Mononuclear cell (primary cell): ENCODE results near the gene SPCS1. TPM values are rescaled to one million over a fixed set of nuclear protein-coding genes. Genes with fewer than 3 reads are reported as not detected.

Experiments used
- H3K27me3 ChIP-seq: 2 replicates; pipeline ENCODE4 v1.6.0; 2011; ENCODE audit warnings: low read length, control low read depth; ENCODE audit not compliant: insufficient read depth
- H3K4me1 ChIP-seq: 2 replicates; pipeline ENCODE4 v1.5.1; 2011; ENCODE audit warnings: mild to moderate bottlenecking, low read length, control low read depth; ENCODE audit not compliant: insufficient read depth
- H3K4me3 ChIP-seq: 2 replicates; pipeline ENCODE4 v1.5.1; 2011; ENCODE audit warnings: mild to moderate bottlenecking, low read length, moderate library complexity
- H3K9me3 ChIP-seq: 2 replicates; pipeline ENCODE4 v1.5.1; 2011; ENCODE audit warnings: low read depth, mild to moderate bottlenecking, control low read depth, low read length
- total RNA-seq: library from RNA; depleted of rRNA; stranded (reverse); fragments of >200 nt; gene quantifications from one replicate; pipeline ENCODE4 v1.2.3, GENCODE V29; 2012

The SPCS1 gene
- total RNA-seq, 1 donor: 44.7 TPM

DNA sequence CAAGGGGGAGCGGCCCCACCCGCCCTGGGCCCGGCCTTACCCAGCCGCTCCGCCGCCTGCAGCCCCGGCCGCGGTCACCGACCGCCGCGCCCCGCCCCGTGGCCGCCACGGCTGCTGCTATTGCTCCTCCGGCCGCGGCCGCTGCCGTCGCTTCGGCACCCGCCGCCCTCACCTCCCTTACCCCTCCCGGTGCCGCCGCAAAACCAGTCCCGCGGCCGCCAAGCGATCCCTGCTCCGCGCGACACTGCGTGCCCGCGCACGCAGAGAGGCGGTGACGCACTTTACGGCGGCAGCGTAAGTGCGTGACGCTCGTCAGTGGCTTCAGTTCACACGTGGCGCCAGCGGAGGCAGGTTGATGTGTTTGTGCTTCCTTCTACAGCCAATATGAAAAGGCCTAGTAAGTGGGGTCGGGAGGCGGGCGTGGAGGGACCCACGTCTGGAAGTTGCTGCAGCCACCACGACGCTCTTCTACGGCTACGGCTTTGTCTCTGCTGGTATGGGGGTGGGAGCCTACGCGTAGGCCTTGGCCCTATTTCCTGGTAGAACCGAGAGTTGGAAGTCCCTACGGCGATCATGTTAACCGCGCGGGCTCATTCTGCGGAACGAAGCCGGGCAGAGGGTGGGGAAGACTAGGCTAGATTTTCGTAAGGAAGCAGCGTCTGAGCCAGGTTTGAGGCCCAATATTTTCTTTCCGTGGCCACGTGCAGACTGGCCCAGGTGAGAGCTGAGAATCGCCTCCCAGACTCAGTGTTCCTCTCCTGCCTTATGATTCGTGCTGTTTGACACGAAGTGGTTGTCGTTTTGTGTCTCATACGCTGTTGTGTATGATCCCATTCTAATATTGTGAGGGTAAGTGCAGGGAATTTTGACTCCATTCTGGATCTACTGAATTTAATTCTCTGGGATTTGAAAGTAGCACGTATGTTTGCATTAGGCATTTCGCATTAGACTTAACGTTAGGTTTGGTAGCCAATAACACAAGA lies 19.9 kb upstream of the SPCS1 start, which contains the start of the genes GNL3 and PBRM1:
Gene GNL3 (plus strand): TSS at position 324 of the 983 bp plus-strand sequence. CDS start 61 bp downstream, at position 385.
Gene PBRM1 (minus strand): TSS at position 205 of the 983 bp plus-strand sequence.
- no peaks in the 10 kb centered on the region for H3K9me3 ChIP-seq
- H3K4me1 ChIP-seq: peaks cover 49% of the 10 kb centered on the region
- H3K4me3 ChIP-seq: peak within 1 kb of the TSS; percentile 69
- H3K27me3 ChIP-seq: no peaks in the 10 kb centered on the region

DNA sequence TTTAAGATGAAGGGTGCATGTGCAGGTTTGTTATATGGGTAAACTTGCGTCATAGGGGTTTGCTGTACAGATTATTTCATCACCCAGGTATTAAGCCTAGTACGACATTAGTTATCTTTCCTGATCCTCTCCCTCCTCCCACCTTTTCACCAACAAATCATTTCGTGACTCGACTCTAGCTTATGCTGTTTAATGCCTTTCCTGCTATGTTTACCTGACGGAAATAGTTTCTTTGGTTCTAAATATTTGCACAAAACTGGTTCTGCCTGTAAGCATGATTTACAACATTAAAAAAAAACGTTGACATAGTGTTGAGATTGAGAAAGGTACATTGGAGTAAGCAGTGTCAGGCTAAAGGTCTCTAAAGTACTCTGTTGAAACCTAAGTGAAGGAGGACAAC lies 17.6 kb upstream of the SPCS1 start:
- peaks cover 29% of the 10 kb centered on the region for H3K4me1 ChIP-seq
- H3K27me3 ChIP-seq: no peaks in the 10 kb centered on the region
- no peak overlapping the region for H3K4me3 ChIP-seq

DNA sequence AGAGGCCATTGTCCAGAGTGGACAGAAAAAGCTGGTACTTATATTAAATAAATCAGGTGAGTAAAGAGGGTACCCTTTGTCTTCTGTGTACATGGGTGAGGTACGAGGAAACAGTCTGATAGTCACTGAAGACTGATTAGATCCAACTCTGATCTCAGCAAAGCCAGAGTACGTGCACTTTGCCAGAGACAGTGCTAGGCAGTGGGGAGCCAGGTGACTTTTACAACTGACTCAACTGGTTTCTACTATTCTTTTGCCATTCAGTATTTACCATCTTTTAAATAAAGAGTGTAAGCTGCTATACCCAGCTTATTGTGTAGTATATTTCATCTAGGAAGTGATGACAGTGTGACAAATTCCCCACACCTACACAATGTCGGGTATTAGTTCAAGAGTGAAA lies 16.8 kb upstream of the SPCS1 start:
- H3K27me3 ChIP-seq: no peaks in the 10 kb centered on the region
- no peaks in the 10 kb centered on the region for H3K9me3 ChIP-seq
- no peak overlapping the region for H3K4me3 ChIP-seq
- H3K4me1 ChIP-seq: peaks cover 20% of the 10 kb centered on the region

More for the DNA sequence above, 17.6 kb upstream of the SPCS1 start:
- H3K9me3 ChIP-seq: no peaks in the 10 kb centered on the region

DNA sequence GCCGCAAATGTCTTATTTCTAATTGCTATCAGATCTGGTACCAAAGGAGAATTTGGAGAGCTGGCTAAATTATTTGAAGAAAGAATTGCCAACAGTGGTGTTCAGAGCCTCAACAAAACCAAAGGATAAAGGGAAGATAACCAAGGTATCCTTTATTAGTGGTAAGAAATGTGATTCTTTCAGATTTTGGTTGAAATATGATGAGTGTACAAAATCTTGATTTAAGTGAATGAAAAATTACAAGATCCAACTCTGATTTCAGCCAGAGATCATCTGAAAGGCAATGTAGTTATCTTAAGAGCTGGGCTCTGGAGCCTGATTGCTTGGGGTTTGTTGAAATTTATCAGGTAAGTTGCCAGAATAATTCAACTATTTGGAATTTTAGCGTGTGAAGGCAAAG lies 15.3 kb upstream of the SPCS1 start:
- Histone ChIP-seq H3K9me3 (no peaks in the 10 kb centered on the region), H3K4me3 (no peak overlapping the region), H3K4me1 (peaks cover 16% of the 10 kb centered on the region), H3K27me3 (no peaks in the 10 kb centered on the region)

DNA sequence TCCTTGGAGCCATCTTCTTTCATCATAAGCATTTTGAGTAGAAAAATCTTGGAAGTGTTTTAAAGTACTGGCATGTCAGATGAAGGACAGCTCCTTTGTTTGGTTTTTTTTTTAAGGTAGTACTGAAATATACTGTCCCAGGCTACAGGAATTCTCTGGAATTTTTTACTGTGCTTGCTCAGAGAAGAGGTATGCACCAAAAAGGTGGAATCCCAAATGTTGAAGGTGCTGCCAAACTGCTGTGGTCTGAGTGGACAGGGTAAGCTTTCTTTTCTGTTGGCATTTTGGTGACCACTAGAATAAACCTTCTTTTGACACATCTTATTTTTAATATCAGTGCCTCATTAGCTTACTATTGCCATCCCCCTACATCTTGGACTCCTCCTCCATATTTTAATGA lies 12.8 kb upstream of the SPCS1 start:
- peaks cover 4% of the 10 kb centered on the region for H3K4me1 ChIP-seq
- no peaks in the 10 kb centered on the region for H3K9me3 ChIP-seq
- H3K27me3 ChIP-seq: no peaks in the 10 kb centered on the region
- H3K4me3 ChIP-seq: no peak overlapping the region

DNA sequence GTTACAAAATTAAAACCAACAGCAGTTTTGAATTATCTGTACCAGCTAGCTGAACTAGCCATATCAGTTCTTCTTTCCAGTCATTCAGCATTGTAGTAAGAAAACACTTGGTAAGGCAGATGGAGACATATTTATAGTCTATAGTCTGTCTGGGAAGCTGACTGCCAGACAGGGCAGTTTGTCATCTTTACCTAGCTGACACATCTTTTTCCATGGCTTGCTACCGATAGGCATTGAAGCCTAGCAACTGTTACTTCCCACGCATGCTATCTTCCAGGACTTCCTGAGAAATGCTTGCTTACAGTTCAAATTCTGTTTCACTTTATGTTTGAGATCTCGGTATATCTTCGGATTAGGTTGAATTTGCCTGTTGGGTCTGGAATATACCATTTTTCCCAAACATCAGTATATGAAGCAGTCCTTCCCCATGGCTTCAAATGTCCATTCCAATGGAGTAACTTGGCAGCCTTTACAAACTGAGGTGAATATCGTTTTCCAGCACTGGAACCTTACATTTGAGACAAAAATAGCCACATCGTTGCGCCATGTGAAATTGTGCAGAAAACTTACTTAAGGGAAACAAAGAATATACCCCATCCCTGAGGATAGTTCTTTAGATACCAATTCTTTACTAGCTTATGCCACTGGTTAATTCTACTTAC lies 11.2 kb upstream of the SPCS1 start:
- Histone ChIP-seq H3K4me1 (peaks cover 4% of the 10 kb centered on the region), H3K27me3 (no peaks in the 10 kb centered on the region), H3K4me3 (no peak overlapping the region), H3K9me3 (no peaks in the 10 kb centered on the region)

DNA sequence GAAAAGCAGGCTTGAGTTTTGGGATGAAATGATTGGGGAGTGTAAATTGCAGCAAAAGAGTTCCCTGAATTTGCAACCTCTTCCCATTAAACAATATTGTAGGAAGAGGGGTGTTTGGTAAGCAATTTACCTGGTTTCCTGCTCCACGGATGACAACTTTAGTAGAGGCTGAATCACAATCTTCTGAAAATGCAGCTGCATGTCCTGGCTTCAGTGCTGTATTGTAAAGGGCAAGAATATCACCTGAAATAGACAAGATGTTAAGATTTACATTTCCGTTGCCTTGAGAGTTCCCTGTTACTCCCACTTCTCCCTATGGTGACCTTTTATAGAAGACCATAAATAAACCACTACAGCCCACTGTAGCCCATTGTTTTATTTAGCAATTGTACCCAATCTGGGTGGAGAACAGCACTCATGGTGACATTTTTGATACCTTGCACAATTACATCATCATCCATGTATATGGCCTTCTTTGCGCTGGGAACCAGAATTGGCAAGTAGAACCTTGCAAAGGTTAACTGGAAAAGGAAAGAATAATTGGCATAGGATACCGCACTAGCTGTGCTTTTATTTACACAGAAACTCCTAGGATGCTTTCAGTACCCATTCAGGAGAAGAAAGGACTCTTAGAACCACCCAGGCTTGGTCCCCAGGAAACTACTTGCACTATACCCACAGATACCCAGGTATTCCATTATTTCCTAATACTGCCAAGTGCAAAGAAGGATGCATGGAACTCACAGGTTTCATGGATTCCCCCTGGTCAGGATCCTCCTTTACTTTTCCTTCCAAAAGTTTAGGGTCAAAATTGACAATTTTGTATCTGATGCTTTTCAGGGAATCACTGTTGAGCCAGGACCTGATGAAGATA lies 9.9 kb upstream of the SPCS1 start:
- H3K9me3 ChIP-seq: no peaks in the 10 kb centered on the region
- no peak overlapping the region for H3K4me3 ChIP-seq
- H3K27me3 ChIP-seq: no peaks in the 10 kb centered on the region
- peaks cover 4% of the 10 kb centered on the region for H3K4me1 ChIP-seq

DNA sequence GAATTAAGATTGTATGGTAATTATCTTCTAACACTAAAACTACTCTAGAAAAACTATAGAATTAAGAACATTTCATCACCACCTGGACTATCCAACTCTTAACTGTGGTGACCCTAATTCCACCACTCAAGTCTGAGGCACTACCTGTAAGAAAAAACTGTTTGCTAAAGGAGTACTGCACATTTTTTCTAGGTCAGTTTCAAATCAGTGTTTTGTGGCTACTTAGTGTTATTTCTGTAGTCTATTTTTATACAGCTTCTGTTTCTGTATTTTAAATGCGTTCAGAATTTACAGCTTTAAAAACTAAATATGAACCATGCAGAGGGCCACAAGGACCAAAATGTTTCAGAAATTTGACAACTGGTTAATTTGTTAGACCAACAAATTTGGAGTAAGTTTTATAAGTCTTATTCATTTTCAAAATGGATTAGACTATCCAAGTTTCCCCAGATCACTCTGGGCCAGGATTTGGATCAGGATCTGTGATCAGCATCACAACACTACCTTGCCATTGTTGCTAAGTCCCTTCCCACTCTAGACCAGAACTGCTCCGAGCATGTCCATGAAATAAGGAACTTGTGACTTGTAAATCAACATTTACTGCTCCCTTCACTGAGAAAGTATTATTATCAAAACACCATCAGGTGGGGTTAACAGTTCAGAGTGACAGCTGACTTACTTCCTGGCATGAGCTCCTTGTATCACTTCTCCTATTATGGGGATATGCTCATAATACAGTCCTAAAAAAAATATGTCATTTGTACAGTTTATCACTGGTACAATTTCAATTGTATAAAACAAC lies 8.9 kb upstream of the SPCS1 start:
- H3K27me3 ChIP-seq: no peaks in the 10 kb centered on the region
- H3K4me3 ChIP-seq: no peak overlapping the region

DNA sequence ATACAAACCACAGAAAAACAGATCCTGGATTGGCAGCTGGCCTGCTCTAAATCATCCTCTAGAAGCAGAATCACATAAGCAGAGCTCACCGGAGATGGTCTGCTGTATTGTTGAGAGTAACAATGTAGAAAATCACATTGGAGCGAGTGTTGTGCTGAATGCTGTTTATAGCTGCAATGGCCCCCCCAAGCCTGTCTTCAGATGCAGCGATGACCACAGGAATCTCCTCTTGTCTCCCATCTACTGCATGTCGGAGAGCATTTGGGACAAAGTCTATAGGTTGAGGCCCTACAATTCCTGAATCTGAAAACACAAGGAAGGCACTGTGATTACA lies 8.3 kb upstream of the SPCS1 start:
- H3K4me1 ChIP-seq: peaks cover 4% of the 10 kb centered on the region
- H3K9me3 ChIP-seq: no peaks in the 10 kb centered on the region
- no peaks in the 10 kb centered on the region for H3K27me3 ChIP-seq
- no peak overlapping the region for H3K4me3 ChIP-seq

More for the DNA sequence above, 8.9 kb upstream of the SPCS1 start:
- H3K9me3 ChIP-seq: no peaks in the 10 kb centered on the region
- H3K4me1 ChIP-seq: peaks cover 4% of the 10 kb centered on the region

DNA sequence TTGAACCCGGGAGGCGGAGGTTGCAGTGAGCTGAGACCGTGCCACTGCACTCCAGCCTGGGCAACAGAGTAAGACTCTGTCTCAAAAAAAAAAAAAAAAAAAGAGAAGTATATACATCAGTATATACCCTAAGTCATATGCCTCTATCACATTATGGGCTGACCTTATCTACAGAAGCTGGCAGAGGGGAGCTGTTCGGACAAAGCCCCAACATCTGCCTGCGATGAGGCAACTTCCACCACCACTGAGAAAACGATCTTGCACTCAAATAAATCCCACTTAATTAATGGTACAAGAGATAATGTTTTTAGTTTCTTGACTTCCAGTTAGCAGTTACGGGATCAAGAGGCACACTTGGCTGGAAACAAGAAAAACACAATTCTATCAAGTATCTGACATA lies 2.6 kb upstream of the SPCS1 start:
- Histone ChIP-seq H3K4me3 (no peak overlapping the region), H3K27me3 (no peaks in the 10 kb centered on the region), H3K4me1 (peaks cover 38% of the 10 kb centered on the region), H3K9me3 (no peaks in the 10 kb centered on the region)

DNA sequence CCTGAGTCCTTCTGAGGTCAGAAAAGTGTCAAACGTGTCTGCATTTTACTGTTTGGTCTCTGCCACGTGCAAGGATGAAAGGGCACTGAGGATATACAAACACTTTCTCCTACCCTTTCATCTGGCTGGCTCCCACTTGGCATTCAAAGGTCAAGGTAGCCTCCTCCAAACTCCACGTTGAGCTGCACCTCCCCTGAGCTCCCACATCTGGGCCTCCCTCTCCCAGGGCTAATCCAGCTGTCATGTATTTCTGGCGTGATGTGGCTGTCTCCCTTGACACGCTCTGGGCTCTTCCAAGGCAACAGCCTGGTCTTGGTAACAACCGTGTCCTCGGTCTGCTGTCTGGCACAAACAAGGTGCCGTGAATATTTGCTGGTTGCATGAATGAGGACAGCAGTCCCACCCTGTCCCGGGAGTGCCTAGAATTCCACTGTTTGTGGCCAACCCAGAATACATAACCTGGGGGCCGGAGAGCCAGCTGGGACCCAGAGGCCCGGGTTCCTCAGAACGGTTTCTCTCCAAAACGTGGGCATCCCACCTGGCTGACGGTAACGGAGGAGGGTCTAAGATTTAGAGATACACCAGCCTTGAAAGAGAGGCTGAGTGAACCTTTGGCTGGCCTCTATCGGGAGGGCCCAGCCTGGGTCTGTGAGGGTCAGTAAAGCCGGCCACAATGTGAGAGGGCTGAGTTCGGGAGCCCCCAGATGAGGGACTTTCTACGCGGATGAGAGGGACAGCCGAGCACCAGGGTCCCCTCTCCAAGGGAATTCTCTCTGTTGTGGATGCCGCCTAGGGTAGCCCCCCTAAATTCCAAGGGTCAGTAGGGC lies 1.1 kb upstream of the SPCS1 start:
- no peaks in the 10 kb centered on the region for H3K27me3 ChIP-seq
- peaks cover 47% of the 10 kb centered on the region for H3K4me1 ChIP-seq
- no peaks in the 10 kb centered on the region for H3K9me3 ChIP-seq
- H3K4me3 ChIP-seq: peak overlapping the region; percentile 95

DNA sequence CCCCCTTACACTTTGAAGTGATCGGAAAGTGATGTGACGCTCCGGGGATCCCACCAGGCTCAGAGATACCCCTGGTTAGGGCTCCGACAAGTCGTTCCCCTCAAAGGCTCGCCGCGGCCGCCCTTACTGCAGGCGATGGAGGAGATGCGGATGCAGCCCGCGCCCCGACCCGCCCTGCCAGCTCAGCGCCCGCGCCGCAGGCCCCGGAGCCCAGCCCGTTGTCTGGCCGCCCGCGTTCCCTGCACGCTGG lies 543 bp upstream of the SPCS1 start:
- peaks cover 53% of the 10 kb centered on the region for H3K4me1 ChIP-seq
- H3K4me3 ChIP-seq: peak overlapping the region; percentile 95
- H3K27me3 ChIP-seq: no peaks in the 10 kb centered on the region
- H3K9me3 ChIP-seq: no peaks in the 10 kb centered on the region

DNA sequence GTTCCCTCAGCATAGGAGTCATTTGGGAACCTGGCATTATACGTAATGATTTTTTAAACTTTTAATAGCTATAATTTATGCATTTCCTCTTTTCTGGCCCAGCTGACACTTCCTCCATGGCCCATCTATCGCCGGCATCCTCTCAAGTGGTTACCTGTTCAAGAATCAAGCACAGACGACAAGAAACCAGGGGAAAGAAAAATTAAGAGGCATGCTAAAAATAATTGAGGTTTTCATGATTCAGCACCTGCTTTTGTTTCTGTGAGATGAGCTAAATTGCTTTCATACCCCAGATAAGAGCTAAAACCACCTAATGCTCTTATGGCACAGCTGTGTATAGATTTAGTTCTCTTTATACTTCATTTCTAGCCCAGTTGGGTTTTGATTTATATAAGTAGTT lies 1.7 kb downstream of the SPCS1 start:
- Histone ChIP-seq H3K4me3 (no peak overlapping the region), H3K9me3 (no peaks in the 10 kb centered on the region)

DNA sequence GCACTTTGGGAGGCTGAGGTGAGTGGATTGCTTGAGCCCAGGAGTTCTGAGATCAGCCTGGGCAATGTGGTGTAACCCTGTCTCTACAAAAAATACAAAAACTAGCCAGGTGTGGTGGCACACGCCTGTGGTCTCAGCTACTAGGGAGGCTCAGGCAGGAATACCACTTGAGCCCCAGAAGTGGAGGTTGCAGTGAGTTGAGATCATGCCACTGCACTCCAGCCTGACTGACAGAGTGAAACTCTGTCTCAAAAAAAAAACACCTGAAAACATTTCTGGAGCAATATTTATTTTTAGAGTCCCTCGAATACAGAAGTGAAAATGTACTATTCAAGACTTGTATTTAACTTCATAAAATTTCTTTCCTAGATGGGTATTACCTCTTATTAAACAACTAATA lies 4.6 kb downstream of the SPCS1 start:
- peaks cover 36% of the 10 kb centered on the region for H3K4me1 ChIP-seq
- no peak overlapping the region for H3K4me3 ChIP-seq
- no peaks in the 10 kb centered on the region for H3K9me3 ChIP-seq
- H3K27me3 ChIP-seq: no peaks in the 10 kb centered on the region

More for the DNA sequence above, 1.7 kb downstream of the SPCS1 start:
- Histone ChIP-seq H3K27me3 (no peaks in the 10 kb centered on the region), H3K4me1 (peaks cover 55% of the 10 kb centered on the region)
